Effector CD8-positive, alpha-beta T cell (primary cell): Measurements from ENCODE around the gene C10orf105.
A peak's percentile ranks its signal among the peaks of the same experiment; 100 is the strongest.

Source experiments
- DNase-seq: peaks from one replicate; lab custom pipeline; 2025; lab: John Stamatoyannopoulos, UW

C10orf105 gene

DNA sequence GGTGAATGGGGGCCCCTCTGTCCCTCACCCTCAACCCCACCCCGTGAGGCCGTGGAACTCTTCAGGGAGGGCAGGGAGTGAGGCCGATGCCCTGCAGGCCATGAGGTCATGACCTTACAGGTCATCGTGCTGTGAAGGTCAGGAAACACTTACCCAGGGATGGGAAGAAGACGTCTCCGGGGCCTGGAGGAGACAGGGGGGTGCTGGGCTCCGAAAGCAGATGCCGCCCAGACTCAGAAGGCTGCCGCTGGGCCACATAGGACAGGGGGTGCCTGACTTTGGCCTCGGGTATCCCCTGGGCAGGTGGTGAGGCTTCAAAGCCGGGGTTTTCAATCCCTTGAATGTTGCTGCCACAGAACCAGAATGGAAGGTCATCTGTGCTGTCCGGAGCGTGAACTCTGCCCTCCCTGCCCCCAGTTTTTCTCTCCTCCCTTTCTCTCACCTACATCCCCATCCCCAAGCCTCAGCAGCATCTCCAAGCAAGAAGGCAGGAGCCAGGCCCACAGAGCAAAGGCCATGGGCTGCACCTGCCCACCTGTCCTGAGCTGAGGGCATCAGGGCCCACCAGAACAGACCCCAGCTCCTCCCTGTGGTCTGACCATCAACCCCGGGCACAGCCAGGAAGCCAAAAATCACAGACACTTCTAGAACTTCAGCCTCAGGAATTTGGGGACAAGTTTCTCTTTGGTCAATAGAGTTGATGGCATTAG lies 32.1 kb upstream of the C10orf105 start:
- no peak for DNase-seq

DNA sequence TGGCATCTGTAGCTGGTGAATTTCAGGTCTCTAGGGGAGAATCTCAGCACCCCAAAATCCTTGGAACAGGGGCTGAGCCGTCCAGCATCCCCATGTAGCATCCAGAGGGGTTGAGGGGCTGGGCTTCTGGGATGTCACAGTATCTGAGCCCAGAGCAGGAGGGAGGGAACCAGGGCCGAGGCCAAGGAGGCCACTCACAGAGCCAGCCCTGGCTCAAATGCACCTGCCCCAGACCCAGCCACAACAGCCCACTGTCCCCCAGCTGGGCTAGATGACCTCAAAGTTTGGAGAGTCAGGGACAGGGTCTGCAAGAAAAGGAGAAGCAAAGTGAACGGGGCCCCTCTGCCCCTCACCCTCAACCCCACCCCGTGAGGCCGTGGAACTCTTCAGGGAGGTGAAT lies 31.4 kb upstream of the C10orf105 start:
- no peak for DNase-seq

- DNase-seq = no peak
These were observed 30.7 kb upstream of the C10orf105 start for GRCh38 chr10:71750124-71750841.

DNA sequence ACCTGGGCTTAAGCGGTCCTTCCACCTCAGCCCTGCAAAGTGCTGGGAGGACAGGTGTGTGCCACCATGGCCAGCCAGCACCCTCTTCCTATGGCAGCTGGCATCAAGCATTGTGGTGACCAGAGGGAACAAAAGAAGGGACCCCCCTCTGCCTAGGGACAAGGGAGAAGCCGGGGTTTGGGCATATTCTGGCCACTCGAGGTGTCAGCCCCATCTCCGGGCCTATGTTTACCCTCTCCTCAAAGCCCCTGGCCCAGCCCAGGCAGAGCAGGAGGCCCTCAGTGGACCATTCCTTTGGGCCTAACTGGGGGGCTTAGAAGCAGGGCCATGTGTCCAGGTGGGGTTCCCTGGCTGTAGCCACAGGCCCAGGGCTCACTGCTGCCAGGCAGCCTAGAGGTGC lies 29.8 kb upstream of the C10orf105 start:
- no peak for DNase-seq

- peak; percentile 60 for DNase-seq
These were observed 29.2 kb upstream of the C10orf105 start for GRCh38 chr10:71748671-71749191.

- DNase-seq = no peak
These were observed 28.3 kb upstream of the C10orf105 start for GRCh38 chr10:71747551-71748523.

- DNase-seq = no peak
These were observed 27.5 kb upstream of the C10orf105 start for GRCh38 chr10:71747039-71747531.

DNA sequence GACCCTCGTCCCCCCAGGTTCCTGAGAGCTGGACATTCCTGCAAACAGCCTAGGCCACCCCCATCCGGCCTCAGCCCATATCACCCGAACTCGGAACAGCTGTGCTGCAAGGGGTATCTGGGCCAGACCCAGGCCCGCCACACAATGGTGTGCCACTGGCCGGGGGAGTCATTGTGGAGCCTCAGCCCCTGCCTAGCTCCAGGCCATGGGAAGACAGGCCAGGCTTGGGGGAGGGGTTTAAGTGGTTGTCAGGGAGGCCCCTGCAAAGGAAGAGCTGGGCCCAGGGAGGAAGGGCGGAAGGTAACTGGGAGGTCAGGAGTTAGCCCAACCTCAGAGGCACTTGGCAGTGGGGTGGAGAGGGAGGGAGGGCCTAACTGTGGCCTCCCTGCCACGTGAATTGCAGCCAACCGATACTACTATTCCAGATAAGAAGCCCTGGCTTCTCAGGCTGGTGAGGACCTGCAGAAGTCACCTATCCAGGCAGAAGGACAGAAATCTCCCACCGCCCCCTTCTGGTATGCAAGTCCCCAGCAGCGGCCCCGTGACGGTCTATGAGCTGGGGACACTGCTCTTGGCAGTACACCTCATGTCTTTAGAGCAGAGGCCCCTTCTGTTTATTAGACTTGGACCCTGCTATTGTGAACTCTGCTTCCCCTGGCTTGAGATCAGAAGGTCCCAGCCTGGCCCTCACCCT lies 26.9 kb upstream of the C10orf105 start:
- DNase-seq = no peak

DNA sequence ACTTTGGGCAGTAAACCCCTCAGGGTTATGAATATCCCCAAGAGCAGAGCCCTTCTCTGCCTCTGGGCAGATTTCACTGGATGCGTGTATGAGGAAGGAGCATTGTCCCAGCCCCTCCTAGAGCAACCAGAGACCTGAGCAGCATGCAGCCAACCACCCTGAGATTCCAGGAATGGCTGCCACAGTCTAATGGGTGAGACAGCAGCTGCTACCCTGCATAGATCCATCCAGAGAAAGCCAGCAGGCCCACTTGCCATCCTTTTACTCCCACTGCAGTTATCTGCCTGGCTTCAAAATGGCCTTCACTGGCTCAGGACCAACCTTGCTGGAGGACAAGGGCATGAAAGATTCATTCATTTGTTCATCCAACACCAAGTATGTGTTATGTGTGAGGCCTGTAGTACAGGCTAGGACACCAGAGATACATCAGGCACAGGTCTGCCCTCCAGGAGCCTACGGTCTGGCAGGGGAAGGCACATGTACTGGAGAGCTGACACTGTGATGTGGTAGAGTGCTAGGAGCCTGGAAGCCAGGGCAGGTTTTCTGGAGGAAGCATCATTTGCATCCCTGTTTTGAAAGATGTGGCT lies 26.2 kb upstream of the C10orf105 start:
- DNase-seq = no peak

GRCh38 chr10:71744897-71745663 lies 25.5 kb upstream of the C10orf105 start:
- no peak for DNase-seq

DNA sequence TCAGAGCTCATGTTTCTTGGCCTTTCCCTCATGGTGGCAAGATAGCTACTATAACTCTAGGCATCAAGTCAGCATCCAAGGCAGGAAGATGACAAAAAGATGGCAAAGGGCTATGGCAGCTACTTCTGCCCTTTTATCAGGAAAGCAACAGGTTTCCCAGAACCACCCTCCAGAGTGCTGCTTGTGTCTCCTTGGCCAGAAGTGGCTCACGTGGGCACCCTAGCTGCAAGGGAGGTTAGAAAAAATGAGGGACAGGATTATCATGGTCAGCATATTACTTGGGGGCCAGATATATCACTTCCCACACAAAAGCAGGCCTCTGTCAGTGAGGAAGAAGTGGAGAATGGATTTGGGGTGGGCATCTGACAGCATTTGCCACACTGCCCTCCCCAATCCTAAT lies 24.3 kb upstream of the C10orf105 start:
- DNase-seq = no peak

DNA sequence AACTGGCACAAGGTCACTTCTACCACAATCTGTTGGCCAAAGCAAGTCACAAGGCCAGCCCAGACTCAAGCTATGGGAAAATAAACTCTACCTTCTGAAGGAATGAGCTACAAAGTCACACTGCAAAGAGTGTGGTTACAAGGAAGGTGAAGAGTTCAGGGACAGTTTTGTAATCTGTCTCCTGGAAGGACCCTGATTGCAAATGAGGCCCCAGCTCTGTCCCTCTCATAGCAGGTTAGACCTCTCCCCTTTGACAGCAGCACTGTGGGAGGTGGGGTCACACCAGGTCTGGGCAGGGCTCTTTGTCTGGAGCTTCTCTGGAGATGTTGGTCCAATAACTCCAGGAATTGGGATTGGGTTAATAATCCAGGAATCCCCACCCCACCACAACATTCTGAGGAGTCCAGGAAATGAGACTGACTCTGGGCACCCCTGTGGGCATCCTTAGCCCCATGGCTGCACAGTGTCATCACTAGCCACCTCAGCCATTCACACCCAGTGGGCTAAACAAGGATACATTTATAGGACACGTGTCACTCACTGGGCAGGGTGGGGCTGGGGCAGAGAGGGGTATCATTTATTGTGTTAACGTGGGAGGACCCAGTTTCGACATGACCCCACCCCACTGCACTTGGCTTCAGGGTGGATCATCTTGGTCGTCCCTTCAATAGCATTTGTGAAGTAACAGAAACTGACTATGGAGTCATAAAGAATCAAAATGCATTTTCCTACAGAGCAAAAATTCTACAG lies 23.7 kb upstream of the C10orf105 start:
- DNase-seq = no peak

- no peak for DNase-seq
These were observed 22.9 kb upstream of the C10orf105 start for GRCh38 chr10:71742301-71743088.

GRCh38 chr10:71741671-71742070 lies 22.1 kb upstream of the C10orf105 start:
- DNase-seq = no peak

DNA sequence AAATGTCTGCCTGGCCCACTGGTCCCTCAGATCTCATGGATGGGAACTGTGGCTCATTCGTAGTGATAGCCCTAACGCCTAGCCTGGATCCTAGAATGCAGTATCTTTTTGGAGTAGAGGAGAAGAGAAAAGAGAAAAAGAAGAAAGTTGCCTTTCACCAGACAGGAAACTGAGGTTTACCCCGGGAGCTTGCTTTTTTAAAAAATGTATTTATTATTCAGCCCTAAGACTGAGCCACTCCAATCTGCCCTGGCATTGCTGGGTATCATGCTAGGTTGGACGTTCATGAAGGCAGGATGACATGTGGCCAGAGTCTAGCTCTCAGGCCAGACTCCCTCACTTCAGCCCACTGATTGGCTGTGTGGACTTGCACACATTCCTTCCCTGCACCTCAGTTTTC lies 21.5 kb upstream of the C10orf105 start:
- DNase-seq = no peak

DNA sequence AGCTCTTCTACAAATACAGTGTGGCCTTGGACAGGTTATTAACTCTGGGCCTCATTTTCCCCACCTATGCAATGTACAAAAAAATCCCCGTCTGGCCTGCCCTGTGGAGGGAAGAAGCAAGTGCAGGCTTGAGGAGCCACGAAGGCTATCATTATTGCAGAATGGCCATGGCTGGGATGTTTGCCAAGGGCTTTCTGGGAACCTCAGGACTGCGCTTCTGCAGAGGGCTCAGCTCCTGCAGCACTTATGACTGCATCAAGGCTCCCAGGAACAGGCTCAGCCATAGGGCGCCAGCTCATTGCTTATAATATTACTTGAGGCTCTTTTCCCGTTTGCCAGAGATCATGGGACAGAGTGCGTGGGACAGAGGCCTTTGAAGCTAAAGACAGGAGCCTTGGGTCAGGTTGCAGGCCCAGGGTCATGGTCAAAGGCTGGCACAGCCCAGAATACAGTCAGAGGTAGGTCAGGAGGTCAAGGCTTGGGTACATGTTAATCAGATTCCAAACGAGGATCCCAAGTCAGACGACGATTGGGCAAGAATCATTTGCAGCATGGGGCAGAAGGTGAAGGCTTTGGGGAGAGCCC lies 20.6 kb upstream of the C10orf105 start:
- DNase-seq = no peak

GRCh38 chr10:71739358-71739900 lies 19.9 kb upstream of the C10orf105 start:
- DNase-seq = no peak

GRCh38 chr10:71737834-71738197 lies 18.2 kb upstream of the C10orf105 start:
- DNase-seq = no peak
